Peyer's patch (tissue), 4 donors: ENCODE results near the gene NCKAP5L.

Experiments used
- CTCF ChIP-seq, 6 experiments: fragments of 450-650 bp in 4 of 6; fragments of 200-600 bp in 2 of 6; sonication (generic) in 1 of 6; IDR thresholded peaks; one replicate each; pipeline ENCODE4 v1.5.1; 2017 to 2019; ENCODE audit warnings: antibody characterized with exemption in 6 of 6, mild to moderate bottlenecking in 3 of 6, moderate library complexity in 1 of 6
- POLR2A ChIP-seq, 2 donors: fragments of 450-650 bp; IDR thresholded peaks; one replicate each; pipeline ENCODE4 v1.5.1; 2017; ENCODE audit warnings: antibody characterized with exemption in 2 of 2, mild to moderate bottlenecking in 2 of 2, moderate library complexity in 2 of 2

- TF ChIP-seq CTCF (IDR thresholded peaks at IDR 0.05) (no peak), POLR2A (IDR thresholded peaks at IDR 0.05) (no peak)
Observed at GRCh38 chr12:49796606-49797448, 31.4 kb downstream of the NCKAP5L start.
